ENCODE data around the gene MFSD6.

- TF ChIP-seq REST (IDR thresholded peaks at IDR 0.05; ENCODE audit: low read depth) = no peak
- TF ChIP-seq EP300 (IDR thresholded peaks at IDR 0.05; ENCODE audit: borderline replicate concordance) = no peak
- no peak for TF ChIP-seq YY1 (IDR thresholded peaks at IDR 0.05; ENCODE audit: low read depth)
- TF ChIP-seq TEAD4 (IDR thresholded peaks at IDR 0.05) = no peak
- TF ChIP-seq, protein P1, sequence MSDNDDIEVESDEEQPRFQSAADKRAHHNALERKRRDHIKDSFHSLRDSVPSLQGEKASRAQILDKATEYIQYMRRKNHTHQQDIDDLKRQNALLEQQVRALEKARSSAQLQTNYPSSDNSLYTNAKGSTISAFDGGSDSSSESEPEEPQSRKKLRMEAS (IDR thresholded peaks at IDR 0.05) = no peak
- TF ChIP-seq CEBPB (IDR thresholded peaks at IDR 0.05) = no peak
- no peak for TF ChIP-seq ZBTB7A (IDR thresholded peaks at IDR 0.05; ENCODE audit: low read depth)
- TF ChIP-seq USF1 (IDR thresholded peaks at IDR 0.05) = no peak
- no peak for TF ChIP-seq TAF1 (IDR thresholded peaks at IDR 0.05; ENCODE audit: low read depth)
- no peak for TF ChIP-seq FOXM1 (IDR thresholded peaks at IDR 0.05; ENCODE audit: borderline replicate concordance, low read depth)
- no peak for TF ChIP-seq EGR1 (IDR thresholded peaks at IDR 0.05)
- no peak for TF ChIP-seq RAD21 (IDR thresholded peaks at IDR 0.05; ENCODE audit: low read depth)
- no peak for TF ChIP-seq CREB1 (IDR thresholded peaks at IDR 0.05; ENCODE audit: low read depth)
Measured at GRCh38 chr2:190376591-190377245, 31.4 kb upstream of the MFSD6 start.

Data from Ishikawa (cell line).